HL-60 (cell line): ENCODE results near the gene MASP2.

Source experiments
- DNase-seq, 2 experiments: peaks; one replicate each; pipeline ENCODE4 v3.0.0-alpha.2; 2010 to 2020; ENCODE audit warnings: low read depth in 1 of 2, low spot score in 1 of 2
- H3K27ac ChIP-seq: fragments of 250-450 bp; sonication (Bioruptor Pico); replicated peaks from 2 replicates; pipeline ENCODE4 v1.5.1; 2020; ENCODE audit warnings: mild to moderate bottlenecking, moderate library complexity
- H3K27me3 ChIP-seq: fragments of 250-450 bp; sonication (Bioruptor Pico); 2 replicates; pipeline ENCODE4 v1.5.1; 2021; ENCODE audit warnings: mild to moderate bottlenecking, moderate library complexity; ENCODE audit not compliant: insufficient read depth, poor library complexity, severe bottlenecking
- H3K4me3 ChIP-seq: replicated peaks from 2 replicates; pipeline ENCODE4 v1.5.1; 2011; ENCODE audit warnings: mild to moderate bottlenecking, control low read depth, low read length; ENCODE audit not compliant: insufficient read depth
- CTCF ChIP-seq: IDR thresholded peaks from one replicate; pipeline ENCODE4 v1.5.1; 2011; ENCODE audit warnings: low read length, control low read depth, inconsistent platforms; ENCODE audit not compliant: insufficient read depth
- GABPA ChIP-seq: IDR thresholded peaks from 2 replicates; pipeline ENCODE4 v1.6.1; 2012; ENCODE audit warnings: low read depth
- POLR2AphosphoS5 ChIP-seq: IDR thresholded peaks from 2 replicates; pipeline ENCODE4 v1.6.1; 2012; ENCODE audit warnings: low read depth
- REST ChIP-seq: IDR thresholded peaks from 2 replicates; pipeline ENCODE4 v1.6.1; 2012; ENCODE audit warnings: low read depth; ENCODE audit not compliant: insufficient replicate concordance
- SPI1 ChIP-seq: IDR thresholded peaks from 2 replicates; pipeline ENCODE4 v1.6.1; 2012; ENCODE audit warnings: low read depth, mild to moderate bottlenecking, borderline replicate concordance

Gene MASP2

GRCh38 chr1:11028018-11028417 lies 19.0 kb downstream of the MASP2 start:
- Histone ChIP-seq H3K27me3 (no peaks in the 10 kb centered on the region), H3K4me3 (no peak overlapping the region), H3K27ac (no peak overlapping the region)
- TF ChIP-seq CTCF (no peak), GABPA (no peak), POLR2AphosphoS5 (no peak), SPI1 (no peak)
- DNase-seq = no peak

DNA sequence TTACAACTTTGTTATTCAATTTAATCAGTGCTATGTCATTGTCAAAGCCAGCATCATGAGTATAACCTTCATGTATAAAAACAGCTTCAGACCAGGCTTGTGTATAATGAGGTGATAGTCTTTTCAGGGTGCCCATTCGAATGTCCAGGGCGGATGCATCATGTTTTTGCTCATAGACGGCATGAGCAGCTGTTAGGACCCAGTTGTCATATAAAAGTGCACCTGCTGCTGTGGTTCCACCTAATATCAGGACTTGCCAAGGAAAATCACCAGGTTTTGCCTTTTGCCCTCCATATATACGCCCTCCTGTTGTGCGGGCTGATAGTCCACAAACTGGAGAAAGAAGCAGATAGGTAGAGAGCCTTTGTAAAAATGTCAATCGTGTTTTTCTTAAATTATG lies 19.7 kb downstream of the MASP2 start:
- DNase-seq = no peak
- Histone ChIP-seq H3K27ac (no peak overlapping the region), H3K27me3 (no peaks in the 10 kb centered on the region), H3K4me3 (no peak overlapping the region)
- TF ChIP-seq SPI1 = no peak
- no peak for TF ChIP-seq POLR2AphosphoS5
- TF ChIP-seq GABPA = no peak
- no peak for TF ChIP-seq CTCF
- no peak for TF ChIP-seq REST

DNA sequence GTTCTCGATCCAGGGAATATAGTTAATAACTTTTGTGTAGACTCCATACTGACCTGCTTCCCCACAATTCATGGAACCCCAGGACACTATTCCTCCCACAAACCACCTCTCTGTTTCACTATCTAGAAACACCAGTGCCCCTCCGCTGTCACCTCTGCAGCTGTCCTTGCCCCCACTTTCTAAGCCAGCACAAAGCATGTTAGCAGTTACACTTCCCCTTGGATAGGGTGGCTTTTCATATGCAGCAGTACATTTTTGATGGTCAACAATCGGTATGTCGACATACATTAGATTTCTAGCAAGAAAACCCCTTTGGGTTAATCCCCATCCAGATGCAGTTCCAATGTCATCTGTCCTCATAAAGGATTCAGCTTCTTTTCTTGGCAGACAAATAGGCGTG lies 20.1 kb downstream of the MASP2 start:
- DNase-seq = no peak
- H3K27ac ChIP-seq = no peak overlapping the region
- H3K27me3 ChIP-seq = no peaks in the 10 kb centered on the region
- TF ChIP-seq POLR2AphosphoS5 (peak; percentile 32; the same call in 1 of the 2 replicates), REST (no peak), GABPA (no peak)
- no peak overlapping the region for H3K4me3 ChIP-seq

DNA sequence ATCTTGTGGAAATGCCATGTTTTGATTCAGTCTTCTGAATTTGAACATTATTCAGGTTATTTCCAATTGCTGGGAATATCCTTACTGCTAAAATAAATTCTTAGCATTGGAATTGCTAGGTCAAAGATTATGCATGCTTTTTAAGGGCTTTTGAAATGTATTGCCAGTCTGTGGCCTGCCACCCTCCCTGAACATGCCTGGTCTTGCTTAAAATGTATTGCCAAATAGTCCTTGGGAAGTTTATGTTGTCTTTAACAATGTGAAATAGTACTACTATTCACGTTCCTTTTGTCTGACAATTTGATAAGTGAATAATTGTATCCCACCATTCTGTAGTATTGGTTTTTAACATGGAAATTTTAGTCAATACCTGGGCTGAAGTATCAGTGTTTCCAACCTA lies 21.0 kb downstream of the MASP2 start:
- Histone ChIP-seq H3K4me3 (no peak overlapping the region), H3K27ac (no peak overlapping the region), H3K27me3 (no peaks in the 10 kb centered on the region)
- no peak for DNase-seq
- no peak for TF ChIP-seq GABPA
- TF ChIP-seq POLR2AphosphoS5 = no peak
- TF ChIP-seq CTCF = no peak
- no peak for TF ChIP-seq SPI1
- TF ChIP-seq REST = no peak
